NCI-H524 treated with DMSO at 0.1 percent for 48 hours (cell line): Measurements from ENCODE around the gene SLC9C2.
"Not testable (repeated sequence)": the region's sequence is repeated elsewhere in the genome, so short reads cannot be mapped to it uniquely, and the experiment has no call there.

Experiments
- DNase-seq: peaks from one replicate; lab custom pipeline; 2025; lab: John Stamatoyannopoulos, UW

The SLC9C2 gene

GRCh38 chr1:173603056-173603591 lies at the start of gene SLC9C2:
Gene SLC9C2, minus strand, starts transcription at chr1:173603072. Its CDS starts 1,296 bp downstream, at chr1:173601776.
- no peak for DNase-seq

- no peak for DNase-seq
Observed at GRCh38 chr1:173648880-173649605, 46.2 kb upstream of the SLC9C2 start.

- no peak for DNase-seq
Observed at GRCh38 chr1:173646656-173647055, 43.8 kb upstream of the SLC9C2 start.

GRCh38 chr1:173642450-173643139 lies 39.7 kb upstream of the SLC9C2 start:
- DNase-seq: not testable (repeated sequence)

GRCh38 chr1:173639102-173639501 lies 36.2 kb upstream of the SLC9C2 start:
- no peak for DNase-seq

- DNase-seq: no peak
Observed at GRCh38 chr1:173638043-173639021, 35.5 kb upstream of the SLC9C2 start.

GRCh38 chr1:173637236-173638042 lies 34.6 kb upstream of the SLC9C2 start:
- not testable (repeated sequence) for DNase-seq

GRCh38 chr1:173635116-173635515 lies 32.2 kb upstream of the SLC9C2 start, which contains the start of gene TEX50:
Gene TEX50, plus strand, starts transcription at chr1:173635338. Its CDS starts 184 bp downstream, at chr1:173635522.
- DNase-seq: no peak

- DNase-seq: no peak
Observed at GRCh38 chr1:173628888-173629287, 26.0 kb upstream of the SLC9C2 start.

- no peak for DNase-seq
Observed at GRCh38 chr1:173627269-173627668, 24.4 kb upstream of the SLC9C2 start.

GRCh38 chr1:173616859-173617258 lies 14.0 kb upstream of the SLC9C2 start:
- DNase-seq: no peak

- not testable (repeated sequence) for DNase-seq
Observed at GRCh38 chr1:173613086-173613485, 10.2 kb upstream of the SLC9C2 start.

GRCh38 chr1:173608503-173609216 lies 5.8 kb upstream of the SLC9C2 start:
- DNase-seq: no peak

GRCh38 chr1:173601588-173601987 lies 1.3 kb downstream of the SLC9C2 start:
- DNase-seq: no peak

- DNase-seq: no peak
Observed at GRCh38 chr1:173596097-173596825, 6.6 kb downstream of the SLC9C2 start.

GRCh38 chr1:173591138-173591537 lies 11.7 kb downstream of the SLC9C2 start:
- not testable (repeated sequence) for DNase-seq

GRCh38 chr1:173590557-173590956 lies 12.3 kb downstream of the SLC9C2 start:
- no peak for DNase-seq

- DNase-seq: no peak
Observed at GRCh38 chr1:173581383-173582079, 21.3 kb downstream of the SLC9C2 start.

GRCh38 chr1:173580658-173581057 lies 22.2 kb downstream of the SLC9C2 start:
- no peak for DNase-seq
